ENCODE measurements around the gene ADAM12.

DNA sequence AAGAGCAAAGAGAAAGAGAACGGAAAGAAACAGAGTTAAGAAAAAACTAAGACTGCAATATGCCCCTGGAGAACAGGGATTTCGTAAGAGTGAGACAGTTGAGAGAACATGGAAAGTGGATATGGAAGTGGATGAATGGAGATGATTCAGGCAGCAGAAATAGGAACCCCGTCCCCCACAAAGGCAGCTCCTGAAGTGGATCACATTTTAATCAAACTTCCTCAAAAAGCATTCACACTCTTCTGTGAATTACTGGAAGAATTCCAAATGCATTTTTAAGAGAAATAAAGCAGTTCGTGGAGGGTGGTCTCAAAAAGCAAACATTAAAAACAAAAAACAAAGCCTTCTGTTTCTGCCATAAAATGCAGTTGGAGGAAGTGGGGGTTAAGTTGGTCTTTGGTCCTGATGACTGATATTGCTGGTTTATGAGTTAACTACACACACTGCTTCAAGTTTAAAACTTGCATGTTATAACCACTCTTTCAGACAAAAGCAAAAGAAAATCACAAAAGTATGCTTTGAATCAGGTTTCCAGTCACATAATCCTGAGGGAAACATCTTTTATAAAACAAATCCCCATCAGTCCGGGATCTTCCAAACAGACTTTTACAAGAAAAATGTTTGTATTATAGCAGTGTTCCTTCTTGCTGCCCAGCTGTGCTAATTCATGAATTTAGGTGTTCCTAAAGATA lies 277.6 kb downstream of the ADAM12 start:
- TF ChIP-seq POLR2A (IDR thresholded peaks at IDR 0.05; ENCODE audit: low read depth, low read length) (no peak), POLR2AphosphoS5 (IDR thresholded peaks at IDR 0.05; ENCODE audit: low read depth, low read length) (no peak), TAF1 (IDR thresholded peaks at IDR 0.05; ENCODE audit: low read depth, low read length) (no peak), SPI1 (IDR thresholded peaks at IDR 0.05; ENCODE audit: low read depth, low read length) (no peak), PAX5 (IDR thresholded peaks at IDR 0.05; ENCODE audit: insufficient read depth, low read length, severe bottlenecking) (no peak)

Data from GM12891 (cell line).